HG03060 (cell line): ENCODE results near the gene CITED4.

Source experiments
- ATAC-seq: cut with Tn5 transposase; IDR thresholded peaks from one replicate; pipeline ENCODE4 v1.9.1; 2021; ENCODE audit warnings: low read depth, moderate number of reproducible peaks; ENCODE audit not compliant: unreplicated experiment

CITED4 gene

DNA sequence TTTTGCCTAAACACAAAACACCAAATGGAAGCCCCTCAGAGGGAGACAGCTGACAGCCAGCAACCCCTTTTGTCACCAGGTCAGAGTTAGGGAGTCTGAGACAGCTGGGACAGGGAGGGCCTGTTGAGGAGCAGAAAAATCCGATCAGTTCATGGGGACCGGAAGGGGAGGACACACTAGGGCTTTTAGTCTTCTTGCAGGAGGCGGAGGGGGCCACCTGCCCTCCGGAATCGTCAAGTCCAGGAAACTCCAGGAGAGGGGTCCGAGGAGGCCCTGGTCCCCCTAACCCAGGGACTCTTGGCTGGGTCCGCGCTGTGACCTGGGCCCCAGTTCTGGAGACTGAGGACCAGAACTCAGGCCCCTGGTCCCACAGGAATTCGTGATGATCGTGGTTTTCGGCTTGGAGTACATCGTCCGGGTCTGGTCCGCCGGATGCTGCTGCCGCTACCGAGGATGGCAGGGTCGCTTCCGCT lies 44.3 kb downstream of the CITED4 start:
- no peak for ATAC-seq

DNA sequence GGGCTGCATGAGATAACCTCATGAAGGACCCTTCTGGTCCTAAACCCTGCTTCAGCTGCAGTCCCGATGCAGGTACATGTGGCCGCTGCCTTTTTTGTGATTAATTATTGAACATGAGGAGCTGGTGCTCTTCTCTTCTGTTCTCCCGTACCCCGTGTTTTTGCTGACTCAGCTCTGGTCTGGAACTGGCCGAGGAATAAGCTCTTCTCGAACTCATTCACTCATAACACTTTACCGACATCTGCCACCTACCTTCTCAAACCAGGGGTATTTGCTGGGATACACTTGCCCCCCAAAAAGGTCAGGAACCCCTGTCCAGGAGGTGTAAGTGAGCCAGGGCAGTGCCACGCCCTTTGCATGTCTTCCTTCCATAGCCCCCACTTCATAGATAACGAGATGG lies 46.7 kb downstream of the CITED4 start:
- no peak for ATAC-seq
